Measurements from ENCODE around the gene NIM1K.

DNA sequence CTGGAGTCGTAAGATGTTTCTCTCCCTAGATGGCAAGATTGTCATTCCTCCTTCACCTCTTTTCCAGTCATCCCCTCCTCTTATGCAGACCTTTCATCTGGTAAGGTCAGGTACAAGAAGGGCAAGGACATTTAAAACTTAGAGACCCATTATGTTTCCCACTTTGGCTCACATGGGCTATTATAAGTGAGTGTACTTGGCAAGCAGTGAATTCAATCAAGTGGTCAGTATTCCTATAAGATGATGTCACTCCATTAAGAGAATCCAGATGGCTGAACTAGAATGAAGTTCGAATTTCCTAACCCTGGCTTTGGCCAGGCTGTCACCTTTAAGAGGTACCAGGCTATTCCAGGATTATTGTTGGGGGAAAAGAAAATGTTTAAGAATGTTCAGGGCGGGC is 39.1 kb upstream of the NIM1K start:
- no peak for TF ChIP-seq POLR2A (IDR thresholded peaks at IDR 0.05; ENCODE audit: low read depth, low read length)
- TF ChIP-seq POLR2AphosphoS5 (IDR thresholded peaks at IDR 0.05; ENCODE audit: low read depth, low read length) = no peak
